Measurements from ENCODE around the gene NR1I3. TPM values are rescaled to one million over a fixed set of nuclear protein-coding genes. Genes with fewer than 3 reads are reported as not detected.
A peak's percentile ranks its signal among the peaks of the same experiment; 100 is the strongest.

Gene NR1I3
- total RNA-seq, 1 donor from 2014 or later = not detected

GRCh38 chr1:161244888-161245287, 6.9 kb upstream of the NR1I3 start:
- Histone ChIP-seq H3K9me3 (ENCODE audit: low read depth) (no peaks in the 10 kb centered on the region), H3K27me3 (no peaks in the 10 kb centered on the region), H4K20me1 (ENCODE audit: low read depth) (no peaks in the 10 kb centered on the region), H3K79me2 (ENCODE audit: low read depth) (no peaks in the 10 kb centered on the region), H2AFZ (replicated peaks) (no peak overlapping the region), H3K4me2 (no peak overlapping the region), H3K4me3 (no peak overlapping the region), H3K27ac (no peak overlapping the region), H3K36me3 (no peaks in the 10 kb centered on the region), H3K4me1 (no peaks in the 10 kb centered on the region), H3F3A (ENCODE audit: low read depth) (no peaks in the 10 kb centered on the region), H3K9ac (no peak overlapping the region)
- peaks cover 6% of the 10 kb centered on the region for H3K4me1 Mint-ChIP-seq
- peaks cover 2% of the 10 kb centered on the region for H3K9me3 Mint-ChIP-seq
- no peak overlapping the region for H3K27ac Mint-ChIP-seq
- peaks cover 5% of the 10 kb centered on the region for H3K27me3 Mint-ChIP-seq (ENCODE audit: insufficient read depth, low read depth)
- peak overlapping the region; percentile 7 for H3K4me3 Mint-ChIP-seq
- no peak for DNase-seq (ENCODE audit: low spot score)
- no peaks in the 10 kb centered on the region for H3K36me3 Mint-ChIP-seq
- TF ChIP-seq EZH2phosphoT487 (IDR thresholded peaks at IDR 0.05) (no peak), CTCF (IDR thresholded peaks at IDR 0.05) (no peak), EZH2 (IDR thresholded peaks at IDR 0.05) (no peak)

- Mint-ChIP-seq H3K36me3 (no peaks in the 10 kb centered on the region), H3K27me3 (ENCODE audit: insufficient read depth, low read depth) (peaks cover 8% of the 10 kb centered on the region), H3K4me3 (no peak overlapping the region), H3K4me1 (peaks cover 3% of the 10 kb centered on the region), H3K9me3 (no peaks in the 10 kb centered on the region), H3K27ac (no peak overlapping the region)
- Histone ChIP-seq H3K27ac (no peak overlapping the region), H3F3A (ENCODE audit: low read depth) (no peaks in the 10 kb centered on the region), H4K20me1 (ENCODE audit: low read depth) (no peaks in the 10 kb centered on the region), H3K4me1 (no peaks in the 10 kb centered on the region), H3K4me2 (no peak overlapping the region), H3K9me3 (ENCODE audit: low read depth) (no peaks in the 10 kb centered on the region), H3K27me3 (no peaks in the 10 kb centered on the region), H3K4me3 (no peak overlapping the region), H2AFZ (replicated peaks) (no peak overlapping the region), H3K79me2 (ENCODE audit: low read depth) (no peaks in the 10 kb centered on the region), H3K36me3 (no peaks in the 10 kb centered on the region), H3K9ac (no peak overlapping the region)
- TF ChIP-seq CTCF (IDR thresholded peaks at IDR 0.05) = no peak
- no peak for TF ChIP-seq EZH2phosphoT487 (IDR thresholded peaks at IDR 0.05)
- TF ChIP-seq EZH2 (IDR thresholded peaks at IDR 0.05) = no peak
- DNase-seq (ENCODE audit: low spot score) = no peak
Observed at GRCh38 chr1:161242313-161242712, 4.3 kb upstream of the NR1I3 start.

GRCh38 chr1:161241682-161242081, 3.7 kb upstream of the NR1I3 start:
- Histone ChIP-seq H3K27me3 (no peaks in the 10 kb centered on the region), H3K36me3 (no peaks in the 10 kb centered on the region), H3K27ac (no peak overlapping the region), H3K4me2 (no peak overlapping the region), H3K9me3 (ENCODE audit: low read depth) (no peaks in the 10 kb centered on the region), H2AFZ (replicated peaks) (no peak overlapping the region), H3K9ac (no peak overlapping the region), H3F3A (ENCODE audit: low read depth) (no peaks in the 10 kb centered on the region), H4K20me1 (ENCODE audit: low read depth) (no peaks in the 10 kb centered on the region), H3K4me1 (no peaks in the 10 kb centered on the region), H3K4me3 (no peak overlapping the region), H3K79me2 (ENCODE audit: low read depth) (no peaks in the 10 kb centered on the region)
- Mint-ChIP-seq H3K4me3 (no peak overlapping the region), H3K9me3 (no peaks in the 10 kb centered on the region), H3K36me3 (no peaks in the 10 kb centered on the region), H3K27me3 (ENCODE audit: insufficient read depth, low read depth) (peaks cover 8% of the 10 kb centered on the region), H3K4me1 (peaks cover 3% of the 10 kb centered on the region), H3K27ac (no peak overlapping the region)
- no peak for DNase-seq (ENCODE audit: low spot score)
- TF ChIP-seq CTCF (IDR thresholded peaks at IDR 0.05) = no peak
- no peak for TF ChIP-seq EZH2 (IDR thresholded peaks at IDR 0.05)
- TF ChIP-seq EZH2phosphoT487 (IDR thresholded peaks at IDR 0.05) = no peak

Data from neural progenitor cell (in vitro differentiated cells).